IMR-90 (cell line): Measurements from ENCODE around the gene LRRC4C. TPM values are rescaled to one million over a fixed set of nuclear protein-coding genes. Genes with fewer than 3 reads are reported as not detected.

Experiments
- ATAC-seq: fragments of 200-7000 bp; cut with Tn5 transposase; 2 replicates; pipeline ENCODE4 v1.9.1; 2020; ENCODE audit warnings: low read depth, mild to moderate bottlenecking, moderate library complexity
- BruUV-seq: library from RNA; stranded (reverse); fragments of 400-500 nt; replicated peaks from 2 replicates; lab custom pipeline; 2021; lab: Mats Ljungman, UMichigan
- CTCF ChIA-PET: fragments of 300-600 bp; formaldehyde crosslinking; extraction: SDS; loops from one replicate; lab custom pipeline; 2021; ENCODE audit warnings: antibody characterized with exemption; lab: Yijun Ruan, JAX
- POLR2A ChIA-PET: fragments of 300-600 bp; sonication (Branson Sonifier 250); formaldehyde crosslinking; loops from one replicate; lab custom pipeline; 2022; ENCODE audit warnings: antibody characterized with exemption; ENCODE audit not compliant: unreplicated experiment; lab: Charles Lee
- DNase-seq: peaks from one replicate; pipeline ENCODE4 v3.0.0; 2013
- H2AFZ ChIP-seq: replicated peaks from 2 replicates; pipeline ENCODE3; 2013; ENCODE audit warnings: low read length, mild to moderate bottlenecking; ENCODE audit not compliant: poor library complexity
- H2AK5ac ChIP-seq: 2 replicates; pipeline ENCODE4 v1.6.1; 2013; ENCODE audit warnings: low read depth, low read length, inconsistent platforms
- H2AK9ac ChIP-seq: replicated peaks from 2 replicates; pipeline ENCODE3; 2013; ENCODE audit warnings: mild to moderate bottlenecking, low read depth, low read length, moderate library complexity; ENCODE audit not compliant: poor library complexity
- H2BK120ac ChIP-seq: 2 replicates; pipeline ENCODE4 v1.6.1; 2013; ENCODE audit warnings: low read depth, low read length, inconsistent platforms
- H2BK15ac ChIP-seq: 3 replicates; pipeline ENCODE4 v1.6.1; 2013; ENCODE audit warnings: low read depth, low read length, inconsistent platforms
- H2BK20ac ChIP-seq: 2 replicates; pipeline ENCODE4 v1.6.1; 2013; ENCODE audit warnings: low read depth, mild to moderate bottlenecking, inconsistent platforms, low read length, moderate library complexity
- H2BK5ac ChIP-seq: 2 replicates; pipeline ENCODE4 v1.6.1; 2013; ENCODE audit warnings: mild to moderate bottlenecking, low read depth, low read length, inconsistent platforms; ENCODE audit not compliant: poor library complexity, severe bottlenecking
- H3K14ac ChIP-seq: replicated peaks from 2 replicates; pipeline ENCODE4 v1.6.1; 2013; ENCODE audit warnings: low read depth, low read length, inconsistent platforms
- H3K18ac ChIP-seq: 2 replicates; pipeline ENCODE4 v1.6.1; 2013; ENCODE audit warnings: low read depth, low read length, control low read depth
- H3K23ac ChIP-seq: 2 replicates; pipeline ENCODE4 v1.6.1; 2013; ENCODE audit warnings: low read depth, low read length, inconsistent platforms
- H3K27ac ChIP-seq: 2 replicates; pipeline ENCODE4 v1.5.1; 2013; ENCODE audit warnings: mild to moderate bottlenecking, control low read depth, low read length; ENCODE audit not compliant: insufficient read depth
- H3K27me3 ChIP-seq: 2 replicates; pipeline ENCODE4 v1.6.1; 2013; ENCODE audit warnings: low read length; ENCODE audit not compliant: control insufficient read depth, insufficient read depth
- H3K36me3 ChIP-seq: 2 replicates; pipeline ENCODE4 v1.6.1; 2013; ENCODE audit warnings: low read length, mixed read lengths; ENCODE audit not compliant: control insufficient read depth, insufficient read depth
- H3K4ac ChIP-seq: 2 replicates; pipeline ENCODE4 v1.6.1; 2013; ENCODE audit warnings: low read depth, low read length, inconsistent platforms
- H3K4me1 ChIP-seq: 2 replicates; pipeline ENCODE4 v1.6.1; 2013; ENCODE audit warnings: low read length, mixed read lengths; ENCODE audit not compliant: control insufficient read depth, insufficient read depth
- H3K4me2 ChIP-seq: 2 replicates; pipeline ENCODE4 v1.6.1; 2013; ENCODE audit warnings: low read depth, mild to moderate bottlenecking, control low read depth, low read length, moderate library complexity
- H3K4me3 ChIP-seq: 2 replicates; pipeline ENCODE4 v1.5.1; 2013; ENCODE audit warnings: low read depth, mild to moderate bottlenecking, control low read depth, low read length, moderate library complexity; ENCODE audit not compliant: insufficient read depth
- H3K56ac ChIP-seq: 2 replicates; pipeline ENCODE4 v1.6.1; 2013; ENCODE audit warnings: low read length, inconsistent platforms; ENCODE audit not compliant: insufficient read depth; ENCODE audit errors: extremely low read depth
- H3K79me1 ChIP-seq, 2 experiments: 2 replicates each; pipeline ENCODE4 v1.6.1; 2013; ENCODE audit warnings: low read length in 2 of 2, inconsistent platforms in 1 of 2, low read depth in 1 of 2
- H3K9ac ChIP-seq: 2 replicates; pipeline ENCODE4 v1.6.1; 2013; ENCODE audit warnings: low read depth, low read length, control low read depth
- H3K9me1 ChIP-seq: 2 replicates; pipeline ENCODE4 v1.6.1; 2013; ENCODE audit warnings: low read length, inconsistent platforms; ENCODE audit not compliant: insufficient read depth
- H3K9me3 ChIP-seq: 2 replicates; pipeline ENCODE4 v1.6.1; 2013; ENCODE audit warnings: low read length; ENCODE audit not compliant: control insufficient read depth, insufficient read depth
- H4K20me1 ChIP-seq: 2 replicates; pipeline ENCODE4 v1.6.1; 2013; ENCODE audit warnings: low read length, inconsistent platforms; ENCODE audit not compliant: insufficient read depth
- H4K5ac ChIP-seq: 2 replicates; pipeline ENCODE4 v1.6.1; 2013; ENCODE audit warnings: mild to moderate bottlenecking, low read depth, low read length, control low read depth
- H4K8ac ChIP-seq, 2 experiments: 2 replicates each; pipeline ENCODE4 v1.6.1; 2013; ENCODE audit warnings: low read depth in 2 of 2, low read length in 2 of 2, control low read depth in 1 of 2, inconsistent platforms in 1 of 2
- H4K91ac ChIP-seq: 2 replicates; pipeline ENCODE4 v1.6.1; 2013; ENCODE audit warnings: low read depth, low read length, inconsistent platforms; ENCODE audit not compliant: insufficient read depth
- BHLHE40 ChIP-seq: fragments of 150-350 bp; IDR thresholded peaks from 2 replicates; pipeline ENCODE4 v1.6.1; 2016; ENCODE audit warnings: mild to moderate bottlenecking, low read depth, low read length
- CEBPB ChIP-seq: IDR thresholded peaks from 2 replicates; pipeline ENCODE4 v1.6.1; 2012; ENCODE audit warnings: low read depth, low read length, improper control_type of control experiment
- FOS ChIP-seq: fragments of 150-350 bp; IDR thresholded peaks from 2 replicates; pipeline ENCODE4 v1.6.1; 2016; ENCODE audit warnings: low read depth, low read length
- MAZ ChIP-seq: IDR thresholded peaks from 2 replicates; pipeline ENCODE4 v1.6.1; 2012; ENCODE audit warnings: low read depth, mild to moderate bottlenecking, low read length, improper control_type of control experiment, moderate library complexity, borderline replicate concordance
- MXI1 ChIP-seq: IDR thresholded peaks from 2 replicates; pipeline ENCODE4 v1.6.1; 2012; ENCODE audit warnings: low read depth, mild to moderate bottlenecking, low read length, moderate library complexity, borderline replicate concordance
- POLR2A ChIP-seq: IDR thresholded peaks from 2 replicates; pipeline ENCODE4 v1.6.1; 2012; ENCODE audit warnings: mild to moderate bottlenecking, low read depth, low read length
- RFX5 ChIP-seq: IDR thresholded peaks from 2 replicates; pipeline ENCODE4 v1.8.0; 2012; ENCODE audit warnings: low read depth, mild to moderate bottlenecking, low read length, moderate library complexity
- SMC3 ChIP-seq: fragments of 150-350 bp; IDR thresholded peaks from 2 replicates; pipeline ENCODE4 v1.6.1; 2016; ENCODE audit warnings: low read depth, mild to moderate bottlenecking, antibody characterized with exemption, low read length, moderate library complexity
- WGBS, 2 experiments: methylation state at CpG; one replicate each; pipeline versions ENCODE4 v1.1.5 to v1.1.7; 2013; ENCODE audit warnings: missing lambda C conversion rate in 2 of 2; ENCODE audit not compliant: insufficient read length in 1 of 2; ENCODE audit errors: extremely low coverage in 2 of 2; 5-methylcytosine and 5-hydroxymethylcytosine counted together
- dilution Hi-C: fragments of 300-500 bp; cut with HindIII; formaldehyde crosslinking; loops from one replicate; pipeline ENCODE4 v1.14.3; 2018; ENCODE audit warnings: low sequenced_read_pairs; ENCODE audit not compliant: unreplicated experiment
- in situ Hi-C: fragments of 300-500 bp; cut with MboI; formaldehyde crosslinking; loops from 3 replicates; pipeline ENCODE4 v1.14.3; 2019; ENCODE audit warnings: low sequenced_read_pairs, inconsistent platforms, mixed read lengths
- intact Hi-C: fragments of 100-400 bp; cut with micrococcal nuclease; formaldehyde crosslinking; loops from 2 replicates; pipeline ENCODE4 v1.10.0; 2022
- polyA plus RNA-seq, 3 experiments: library from polyadenylated mRNA; depleted of rRNA; stranded (reverse); fragments of >200 nt; gene quantifications; 2 replicates each; pipeline ENCODE4 v1.2.3, GENCODE V29; 2012; ENCODE audit warnings: low replicate concordance in 1 of 3
- total RNA-seq: library from RNA; depleted of rRNA; stranded (reverse); fragments of >200 nt; gene quantifications from 2 replicates; pipeline ENCODE4 v1.2.3, GENCODE V29; 2012
- TF ChIP-seq, protein P1 (sequence below): fragments of 150-350 bp; IDR thresholded peaks from 2 replicates; pipeline ENCODE4 v1.6.1; 2016; ENCODE audit warnings: low read depth, mild to moderate bottlenecking, low read length, moderate library complexity, borderline replicate concordance
- TF ChIP-seq, protein P2 (sequence below): conservative IDR thresholded peaks from 2 replicates; pipeline ENCODE4 v1.5.1; 2012; ENCODE audit warnings: mild to moderate bottlenecking, low read depth, low read length, improper control_type of control experiment
- TF ChIP-seq, protein P3 (sequence below): fragments of 150-350 bp; IDR thresholded peaks from 2 replicates; pipeline ENCODE4 v1.6.1; 2017; ENCODE audit warnings: mild to moderate bottlenecking, antibody characterized with exemption, low read length, low read depth

The LRRC4C gene
- total and polyA plus RNA-seq, 2 of the 4 experiments (the other 2 are of a cell fraction), result under 0.01 to 0.03 TPM

DNA sequence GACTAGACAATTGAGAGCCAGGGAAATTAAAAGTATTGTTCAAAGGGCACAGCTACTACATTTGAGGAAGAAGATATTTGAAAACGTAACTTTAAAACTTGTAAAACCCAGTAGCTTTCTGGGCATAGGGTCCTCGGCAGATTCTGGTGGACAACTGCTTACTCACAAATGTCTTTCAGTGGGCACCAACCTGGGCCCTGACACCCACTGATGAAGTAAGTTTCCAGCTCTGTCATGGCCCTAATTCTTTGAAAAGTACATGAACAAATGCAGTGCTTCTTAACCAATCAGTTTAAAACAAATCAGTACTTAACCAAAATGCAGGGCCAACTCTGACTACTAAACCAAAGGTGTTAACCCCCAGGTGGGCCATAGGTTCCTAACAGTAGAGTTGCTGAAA lies 1170.1 kb downstream of the LRRC4C start:
- H3K79me1 ChIP-seq, result no peaks in the 10 kb centered on the region
- ChIA-PET CTCF (interaction anchor here (0.5 kb wide), 1 partner anchor 357 kb away, joined by 3 read pairs; no protein-coding TSS in a partner anchor), POLR2A (no interaction called here)
- H3K56ac ChIP-seq, result no peak overlapping the region
- H4K20me1 ChIP-seq, result no peaks in the 10 kb centered on the region
- no peak overlapping the region for H3K4ac ChIP-seq
- in situ Hi-C loops (no loop called here), intact Hi-C loops (no loop called here), dilution Hi-C loops (no loop called here)
- H3K4me3 ChIP-seq, result no peak overlapping the region
- H3K4me2 ChIP-seq, result no peak overlapping the region
- no peak overlapping the region for H2BK15ac ChIP-seq
- TF ChIP-seq CEBPB (no peak), POLR2A (no peak), SMC3 (no peak), RFX5 (no peak), FOS (no peak), BHLHE40 (no peak), MAZ (no peak), MXI1 (no peak)
- TF ChIP-seq, protein P1, sequence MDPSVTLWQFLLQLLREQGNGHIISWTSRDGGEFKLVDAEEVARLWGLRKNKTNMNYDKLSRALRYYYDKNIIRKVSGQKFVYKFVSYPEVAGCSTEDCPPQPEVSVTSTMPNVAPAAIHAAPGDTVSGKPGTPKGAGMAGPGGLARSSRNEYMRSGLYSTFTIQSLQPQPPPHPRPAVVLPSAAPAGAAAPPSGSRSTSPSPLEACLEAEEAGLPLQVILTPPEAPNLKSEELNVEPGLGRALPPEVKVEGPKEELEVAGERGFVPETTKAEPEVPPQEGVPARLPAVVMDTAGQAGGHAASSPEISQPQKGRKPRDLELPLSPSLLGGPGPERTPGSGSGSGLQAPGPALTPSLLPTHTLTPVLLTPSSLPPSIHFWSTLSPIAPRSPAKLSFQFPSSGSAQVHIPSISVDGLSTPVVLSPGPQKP, result no peak
- TF ChIP-seq, protein P2, sequence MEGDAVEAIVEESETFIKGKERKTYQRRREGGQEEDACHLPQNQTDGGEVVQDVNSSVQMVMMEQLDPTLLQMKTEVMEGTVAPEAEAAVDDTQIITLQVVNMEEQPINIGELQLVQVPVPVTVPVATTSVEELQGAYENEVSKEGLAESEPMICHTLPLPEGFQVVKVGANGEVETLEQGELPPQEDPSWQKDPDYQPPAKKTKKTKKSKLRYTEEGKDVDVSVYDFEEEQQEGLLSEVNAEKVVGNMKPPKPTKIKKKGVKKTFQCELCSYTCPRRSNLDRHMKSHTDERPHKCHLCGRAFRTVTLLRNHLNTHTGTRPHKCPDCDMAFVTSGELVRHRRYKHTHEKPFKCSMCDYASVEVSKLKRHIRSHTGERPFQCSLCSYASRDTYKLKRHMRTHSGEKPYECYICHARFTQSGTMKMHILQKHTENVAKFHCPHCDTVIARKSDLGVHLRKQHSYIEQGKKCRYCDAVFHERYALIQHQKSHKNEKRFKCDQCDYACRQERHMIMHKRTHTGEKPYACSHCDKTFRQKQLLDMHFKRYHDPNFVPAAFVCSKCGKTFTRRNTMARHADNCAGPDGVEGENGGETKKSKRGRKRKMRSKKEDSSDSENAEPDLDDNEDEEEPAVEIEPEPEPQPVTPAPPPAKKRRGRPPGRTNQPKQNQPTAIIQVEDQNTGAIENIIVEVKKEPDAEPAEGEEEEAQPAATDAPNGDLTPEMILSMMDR, result no peak
- TF ChIP-seq, protein P3, sequence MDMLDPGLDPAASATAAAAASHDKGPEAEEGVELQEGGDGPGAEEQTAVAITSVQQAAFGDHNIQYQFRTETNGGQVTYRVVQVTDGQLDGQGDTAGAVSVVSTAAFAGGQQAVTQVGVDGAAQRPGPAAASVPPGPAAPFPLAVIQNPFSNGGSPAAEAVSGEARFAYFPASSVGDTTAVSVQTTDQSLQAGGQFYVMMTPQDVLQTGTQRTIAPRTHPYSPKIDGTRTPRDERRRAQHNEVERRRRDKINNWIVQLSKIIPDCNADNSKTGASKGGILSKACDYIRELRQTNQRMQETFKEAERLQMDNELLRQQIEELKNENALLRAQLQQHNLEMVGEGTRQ, result no peak
- no peaks in the 10 kb centered on the region for H3K9me1 ChIP-seq
- H2BK20ac ChIP-seq, result no peak overlapping the region
- DNase-seq (no peak), ATAC-seq (no peak)
- no peaks in the 10 kb centered on the region for H3K9me3 ChIP-seq
- H2AK5ac ChIP-seq, result no peak overlapping the region
- WGBS, 2 experiments, result no CpG with 5 or more reads among the region's 2 CpGs
- no peaks in the 10 kb centered on the region for H3K36me3 ChIP-seq
- H3K14ac ChIP-seq, result no peak overlapping the region
- no peak overlapping the region for H4K91ac ChIP-seq
- H2AFZ ChIP-seq, result no peak overlapping the region
- H2BK120ac ChIP-seq, result no peak overlapping the region
- no TSS peak for BruUV-seq
- no peak overlapping the region for H4K5ac ChIP-seq
- no peak overlapping the region for H2BK5ac ChIP-seq
- H4K8ac ChIP-seq, result no peak overlapping the region
- H3K18ac ChIP-seq, result no peak overlapping the region
- no peak overlapping the region for H3K27ac ChIP-seq
- no peak overlapping the region for H2AK9ac ChIP-seq
- peaks cover 7% of the 10 kb centered on the region; the same call in 1 of the 2 replicates for H3K27me3 ChIP-seq
- H3K23ac ChIP-seq, result no peak overlapping the region
- no peaks in the 10 kb centered on the region for H3K4me1 ChIP-seq
- H3K9ac ChIP-seq, result no peak overlapping the region
